GM18861 (cell line): ENCODE measurements around the gene EFCAB13.

Experiments used
- ATAC-seq: cut with Tn5 transposase; IDR thresholded peaks from one replicate; pipeline ENCODE4 v1.9.1; 2021; ENCODE audit not compliant: unreplicated experiment

Gene EFCAB13

DNA sequence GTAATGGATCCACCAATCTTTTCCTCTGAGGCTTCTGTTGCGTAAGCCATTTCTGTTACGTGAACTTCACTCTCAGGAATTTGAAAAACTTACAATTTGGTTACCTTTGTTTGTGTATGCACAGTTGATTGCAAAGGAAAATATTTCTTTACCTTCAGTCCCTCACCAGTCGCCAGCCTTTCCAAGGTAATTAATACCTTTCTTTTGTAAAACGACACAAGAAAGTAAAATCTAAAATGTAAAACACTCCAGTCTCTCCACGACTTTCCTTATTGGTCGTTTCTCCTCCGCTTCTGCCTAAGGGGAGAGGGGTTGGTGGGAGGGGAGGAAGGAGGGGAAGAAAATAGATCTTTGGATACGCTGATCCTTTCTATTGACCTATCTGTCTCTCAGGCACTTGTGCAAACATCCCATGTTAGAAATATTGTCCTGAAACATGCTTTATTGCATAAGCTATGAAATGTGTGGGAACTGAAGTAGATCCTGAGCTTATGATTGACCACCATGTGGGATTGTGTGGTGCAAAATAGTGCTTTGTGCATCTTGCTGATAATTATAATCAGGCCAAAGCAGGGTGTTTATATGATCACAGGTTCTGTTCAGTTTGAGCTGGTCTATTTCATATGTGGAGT, 32.4 kb upstream of the EFCAB13 start:
- ATAC-seq = no peak

DNA sequence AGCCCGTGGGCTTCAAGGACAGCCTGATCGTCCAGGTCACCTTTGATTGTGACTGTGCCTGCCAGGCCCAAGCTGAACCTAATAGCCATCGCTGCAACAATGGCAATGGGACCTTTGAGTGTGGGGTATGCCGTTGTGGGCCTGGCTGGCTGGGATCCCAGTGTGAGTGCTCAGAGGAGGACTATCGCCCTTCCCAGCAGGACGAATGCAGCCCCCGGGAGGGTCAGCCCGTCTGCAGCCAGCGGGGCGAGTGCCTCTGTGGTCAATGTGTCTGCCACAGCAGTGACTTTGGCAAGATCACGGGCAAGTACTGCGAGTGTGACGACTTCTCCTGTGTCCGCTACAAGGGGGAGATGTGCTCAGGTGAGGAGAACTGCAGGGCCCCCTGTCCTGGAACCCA, 31.5 kb upstream of the EFCAB13 start:
- no peak for ATAC-seq

DNA sequence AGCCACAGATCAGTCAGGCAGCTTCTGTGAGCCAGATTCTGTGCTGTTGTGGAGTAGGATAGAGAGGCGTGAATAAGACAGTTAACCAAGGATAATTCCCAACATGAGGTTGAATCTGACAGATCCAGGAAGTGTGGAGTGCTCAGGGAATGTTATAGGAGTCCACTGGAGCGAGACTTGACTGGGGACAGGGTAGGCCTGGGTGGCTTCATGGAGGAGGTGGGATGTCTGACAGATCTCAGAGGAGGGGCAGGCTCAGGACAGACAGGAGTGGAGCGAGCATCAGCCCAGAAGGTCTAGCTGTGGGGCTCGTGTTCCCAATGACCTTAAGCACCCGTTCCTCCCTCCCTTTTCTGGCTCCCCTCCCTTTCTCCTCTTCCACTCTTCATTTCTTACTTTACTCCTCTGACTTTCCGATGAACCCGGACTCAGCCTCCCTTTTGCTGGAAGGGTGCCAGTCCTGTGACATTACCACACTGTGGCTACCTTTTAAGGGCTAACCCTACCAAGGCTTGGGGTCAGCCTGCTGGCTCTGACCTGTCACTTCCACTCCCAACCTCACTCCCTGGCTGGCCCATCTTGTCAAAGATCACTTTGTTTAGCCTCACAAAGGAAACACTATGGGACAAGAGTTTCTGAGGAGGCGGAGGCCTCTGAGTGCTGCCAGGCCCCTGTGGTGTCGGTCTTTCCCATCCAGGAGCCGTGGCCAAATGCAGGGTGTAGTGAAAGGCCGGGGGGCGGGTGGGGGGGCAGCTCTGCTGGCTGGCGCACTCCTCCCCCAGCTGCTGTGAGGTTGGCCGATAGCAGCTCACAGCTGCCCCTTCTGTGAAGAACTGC, 28.5 kb upstream of the EFCAB13 start:
- ATAC-seq = no peak

DNA sequence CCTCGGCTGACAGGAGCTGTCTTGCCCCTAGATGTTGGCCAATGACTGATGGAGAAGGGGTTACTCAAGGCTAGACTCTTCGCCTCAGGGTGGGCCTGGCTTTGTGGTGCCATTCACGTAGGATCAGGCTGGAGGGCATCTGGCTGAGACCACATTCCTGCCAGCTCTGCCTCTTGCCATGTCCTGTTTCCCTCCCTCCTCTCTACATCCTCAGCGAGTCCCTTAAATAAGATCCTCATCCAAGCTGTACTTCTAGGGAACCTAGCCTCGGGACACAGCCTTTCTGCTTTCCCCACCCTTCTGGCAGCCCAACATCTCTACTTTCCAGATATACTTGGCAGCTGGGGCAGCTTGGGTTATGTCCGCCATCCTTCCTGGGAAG, 27.9 kb upstream of the EFCAB13 start:
- no peak for ATAC-seq

DNA sequence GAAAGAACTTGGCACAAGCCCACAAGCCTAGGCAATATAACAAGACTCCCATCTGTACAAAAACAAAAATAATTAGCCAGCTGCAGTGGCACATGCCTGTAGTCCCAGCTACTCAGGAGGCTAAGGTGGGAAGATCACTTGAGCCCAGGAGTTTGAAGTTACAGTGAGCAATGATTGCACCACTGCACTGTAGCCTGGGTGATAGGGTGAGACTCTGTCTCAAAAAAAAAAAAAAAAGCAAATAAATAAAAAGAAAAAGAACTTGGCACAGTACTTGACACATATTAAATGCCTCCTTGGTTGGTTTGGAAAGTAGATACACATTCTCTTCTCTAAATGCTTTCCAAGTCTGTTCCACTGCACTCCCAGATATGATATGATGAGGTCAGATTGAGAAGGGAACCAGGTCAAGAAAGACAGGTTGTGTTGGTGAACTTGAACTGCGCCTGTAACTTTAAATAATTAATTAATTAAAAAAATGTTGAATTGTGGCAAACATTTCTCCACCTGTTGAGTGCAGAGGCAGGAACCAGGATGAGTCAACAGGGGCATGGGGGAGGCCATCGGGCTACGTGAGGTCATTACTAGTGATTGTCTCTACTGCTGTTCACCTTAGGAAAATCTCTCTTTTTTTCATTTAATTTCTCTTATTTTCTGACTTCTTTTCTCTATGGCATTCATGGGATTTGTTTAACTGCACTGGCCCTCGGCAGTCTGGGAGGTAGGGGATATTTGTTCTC, 25.9 kb upstream of the EFCAB13 start:
- ATAC-seq = no peak

DNA sequence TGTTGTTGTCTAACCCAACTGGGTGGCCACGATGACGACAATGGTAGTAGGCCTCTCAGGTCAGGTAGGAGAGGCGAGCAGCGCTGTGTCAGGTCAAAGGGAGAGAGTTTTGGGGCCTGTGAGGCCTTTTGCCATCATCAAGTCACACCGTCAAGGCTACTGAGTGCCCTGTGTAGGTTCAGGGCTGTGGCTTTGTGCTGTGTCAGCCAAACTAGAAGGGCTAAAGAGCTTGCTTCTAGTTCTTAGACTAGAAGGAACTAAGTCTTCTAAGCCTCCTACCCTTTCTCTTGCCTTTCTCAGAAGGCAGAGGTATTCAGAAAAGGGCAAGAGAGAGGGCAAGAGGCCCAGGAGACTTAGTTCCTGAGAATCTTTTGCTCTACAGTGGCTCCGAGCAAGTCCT, 25.0 kb upstream of the EFCAB13 start:
- no peak for ATAC-seq

DNA sequence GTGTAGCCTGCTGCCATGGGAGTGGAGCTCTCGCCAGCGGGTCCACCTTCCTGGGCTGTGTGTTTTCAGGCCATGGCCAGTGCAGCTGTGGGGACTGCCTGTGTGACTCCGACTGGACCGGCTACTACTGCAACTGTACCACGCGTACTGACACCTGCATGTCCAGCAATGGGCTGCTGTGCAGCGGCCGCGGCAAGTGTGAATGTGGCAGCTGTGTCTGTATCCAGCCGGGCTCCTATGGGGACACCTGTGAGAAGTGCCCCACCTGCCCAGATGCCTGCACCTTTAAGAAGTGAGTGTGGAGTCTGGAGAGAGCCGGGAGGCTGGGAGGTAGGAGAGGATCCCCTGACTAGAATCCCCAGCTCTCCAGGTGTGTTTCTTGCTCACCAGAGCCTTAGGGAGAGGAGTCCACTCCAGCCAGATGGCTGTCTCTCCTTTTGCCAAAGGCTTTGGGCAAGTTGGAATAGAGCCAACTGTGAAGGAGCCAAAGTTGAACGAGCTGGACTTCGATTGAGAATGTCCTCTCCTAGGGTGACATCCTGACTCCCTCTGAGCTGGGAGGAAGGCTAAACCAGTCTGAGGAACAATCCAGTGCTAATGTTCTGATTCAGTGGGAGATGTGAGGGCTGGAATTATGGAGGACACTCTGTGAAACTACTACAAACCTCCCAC, 24.4 kb upstream of the EFCAB13 start:
- ATAC-seq = no peak

DNA sequence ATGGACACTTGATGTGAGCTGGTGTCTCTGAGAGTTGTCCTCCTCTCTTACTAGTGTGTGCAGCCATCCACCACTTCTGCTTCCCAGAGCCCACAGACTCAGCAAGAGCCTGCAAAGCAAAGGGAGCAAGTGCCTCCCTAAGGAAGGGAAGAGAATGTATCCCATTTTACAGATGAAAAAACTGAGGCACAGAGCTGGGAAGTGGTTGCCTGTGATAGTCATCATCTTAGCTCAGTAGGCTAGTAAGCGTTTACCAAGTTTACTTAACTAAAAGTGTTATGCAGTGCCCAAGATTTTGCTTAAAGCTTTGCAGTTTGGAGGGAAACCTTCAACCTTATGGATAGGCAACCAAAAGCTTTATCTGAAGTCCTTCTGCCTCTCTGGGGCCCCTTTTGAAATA, 23.0 kb upstream of the EFCAB13 start:
- no peak for ATAC-seq

DNA sequence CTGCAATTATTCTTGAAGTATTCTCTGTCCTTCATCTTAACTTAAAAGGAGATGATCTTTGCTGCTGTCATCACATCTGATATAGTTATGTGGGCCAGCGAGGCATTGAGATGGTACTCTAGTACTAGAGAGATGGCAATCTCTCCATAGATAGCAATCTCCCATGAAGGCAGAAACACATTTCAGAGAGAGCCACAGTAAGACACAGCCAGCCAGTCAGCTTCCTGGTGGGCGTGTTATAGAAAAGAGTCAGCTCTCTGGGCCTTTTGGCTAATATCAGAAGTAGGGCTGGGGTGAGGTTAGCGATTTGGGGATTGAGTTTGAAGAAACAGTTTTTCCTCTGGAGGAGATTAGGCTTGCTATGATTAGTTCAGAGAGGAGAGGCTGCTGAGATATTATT, 22.6 kb upstream of the EFCAB13 start:
- no peak for ATAC-seq

DNA sequence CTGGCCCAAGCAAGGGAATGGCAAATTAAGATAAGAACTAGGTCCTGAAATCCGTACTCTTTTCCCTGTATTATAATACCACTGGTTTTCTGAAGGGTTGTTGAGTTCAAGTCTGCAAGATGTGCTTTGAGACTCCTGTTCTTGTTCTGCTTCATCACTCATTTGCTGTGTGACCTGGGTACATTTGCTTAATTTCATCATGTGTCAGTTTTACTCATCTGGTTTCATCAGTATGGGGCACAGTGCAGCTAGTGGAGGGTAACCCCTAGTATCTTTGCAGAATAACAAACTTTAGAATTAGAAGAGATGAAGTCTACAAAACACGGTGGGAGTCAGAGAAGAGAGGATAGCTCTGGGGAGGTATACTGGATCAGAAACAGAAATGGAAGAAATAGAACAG, 21.9 kb upstream of the EFCAB13 start:
- no peak for ATAC-seq

DNA sequence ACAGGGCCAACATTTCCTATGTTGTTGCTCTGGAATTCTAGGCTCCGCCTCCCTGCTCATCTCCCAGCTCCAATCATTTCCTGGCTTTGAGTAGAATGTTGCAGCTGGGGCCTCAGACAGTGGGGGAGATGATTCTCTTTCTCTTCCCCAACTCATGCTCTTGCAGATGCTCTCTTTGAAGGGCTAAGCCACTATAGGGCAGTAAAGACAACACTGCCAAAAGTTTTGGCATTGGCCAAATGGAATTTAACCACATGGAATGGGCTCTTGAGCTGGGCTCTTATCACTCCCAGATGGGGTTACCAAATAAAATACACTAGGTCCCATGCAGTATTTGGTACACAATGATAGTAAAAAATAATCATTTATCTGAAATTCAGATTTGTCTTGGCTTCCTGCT, 19.6 kb upstream of the EFCAB13 start:
- ATAC-seq = no peak

DNA sequence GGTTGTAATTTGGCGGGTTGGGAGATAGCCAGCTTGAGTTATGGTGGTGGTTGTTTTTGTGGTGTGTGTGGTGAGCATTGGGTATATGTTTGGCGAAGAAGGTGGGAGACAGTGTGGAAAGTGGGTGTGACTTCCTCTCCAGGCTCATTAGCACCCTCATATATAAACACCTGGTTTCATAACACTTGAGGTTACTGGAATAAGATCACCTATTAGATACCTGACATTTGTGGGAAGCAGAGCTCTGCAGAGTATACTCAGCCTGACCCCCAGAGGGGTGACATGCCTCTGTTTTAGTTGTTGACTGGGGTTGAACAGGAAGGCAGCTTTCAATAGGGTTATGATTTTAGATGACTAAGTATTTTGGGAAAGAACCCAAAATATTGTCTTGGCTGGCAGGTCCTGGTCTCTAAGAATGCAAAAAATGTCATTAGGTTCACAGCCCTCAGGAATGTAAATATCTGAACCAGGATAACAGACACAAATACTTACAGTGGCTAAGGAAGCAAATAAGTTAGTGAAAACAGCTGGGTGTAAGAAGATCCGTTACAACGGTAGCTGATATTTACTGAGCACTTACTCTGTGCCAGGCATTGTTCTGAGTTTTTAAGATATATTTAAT, 18.3 kb upstream of the EFCAB13 start:
- no peak for ATAC-seq

DNA sequence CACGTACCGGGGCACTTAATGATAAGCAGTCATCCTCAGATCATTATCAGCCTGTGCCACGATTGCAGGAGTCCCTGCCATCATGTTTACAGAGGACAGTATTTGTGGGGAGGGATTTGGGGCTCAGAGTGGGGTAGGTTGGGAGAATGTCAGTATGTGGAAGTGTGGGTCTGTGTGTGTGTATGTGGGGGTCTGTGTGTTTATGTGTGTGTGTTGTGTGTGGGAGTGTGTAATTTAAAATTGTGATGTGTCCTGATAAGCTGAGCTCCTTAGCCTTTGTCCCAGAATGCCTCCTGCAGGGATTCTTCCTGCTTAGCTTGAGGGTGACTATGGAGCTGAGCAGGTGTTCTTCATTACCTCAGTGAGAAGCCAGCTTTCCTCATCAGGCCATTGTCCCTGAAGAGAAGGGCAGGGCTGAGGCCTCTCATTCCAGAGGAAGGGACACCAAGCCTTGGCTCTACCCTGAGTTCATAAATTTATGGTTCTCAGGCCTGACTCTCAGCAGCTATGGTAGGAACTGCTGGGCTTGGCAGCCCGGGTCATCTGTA, 13.5 kb upstream of the EFCAB13 start:
- ATAC-seq = no peak

DNA sequence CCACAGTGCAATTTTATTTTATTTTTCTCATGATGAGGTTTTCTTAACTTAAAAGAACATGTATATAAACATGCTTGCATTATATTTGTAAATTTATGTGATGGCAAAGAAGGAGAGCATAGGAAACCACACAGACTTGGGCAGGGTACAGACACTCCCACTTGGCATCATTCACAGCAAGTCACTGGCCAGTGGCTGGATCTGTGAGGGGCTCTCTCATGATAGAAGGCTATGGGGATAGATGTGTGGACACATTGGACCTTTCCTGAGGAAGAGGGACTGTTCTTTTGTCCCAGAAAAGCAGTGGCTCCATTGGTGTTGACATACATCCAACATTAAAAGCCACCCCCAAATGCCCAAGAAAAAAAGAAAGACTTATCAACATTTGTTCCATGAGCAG, 12.3 kb upstream of the EFCAB13 start:
- ATAC-seq = no peak

DNA sequence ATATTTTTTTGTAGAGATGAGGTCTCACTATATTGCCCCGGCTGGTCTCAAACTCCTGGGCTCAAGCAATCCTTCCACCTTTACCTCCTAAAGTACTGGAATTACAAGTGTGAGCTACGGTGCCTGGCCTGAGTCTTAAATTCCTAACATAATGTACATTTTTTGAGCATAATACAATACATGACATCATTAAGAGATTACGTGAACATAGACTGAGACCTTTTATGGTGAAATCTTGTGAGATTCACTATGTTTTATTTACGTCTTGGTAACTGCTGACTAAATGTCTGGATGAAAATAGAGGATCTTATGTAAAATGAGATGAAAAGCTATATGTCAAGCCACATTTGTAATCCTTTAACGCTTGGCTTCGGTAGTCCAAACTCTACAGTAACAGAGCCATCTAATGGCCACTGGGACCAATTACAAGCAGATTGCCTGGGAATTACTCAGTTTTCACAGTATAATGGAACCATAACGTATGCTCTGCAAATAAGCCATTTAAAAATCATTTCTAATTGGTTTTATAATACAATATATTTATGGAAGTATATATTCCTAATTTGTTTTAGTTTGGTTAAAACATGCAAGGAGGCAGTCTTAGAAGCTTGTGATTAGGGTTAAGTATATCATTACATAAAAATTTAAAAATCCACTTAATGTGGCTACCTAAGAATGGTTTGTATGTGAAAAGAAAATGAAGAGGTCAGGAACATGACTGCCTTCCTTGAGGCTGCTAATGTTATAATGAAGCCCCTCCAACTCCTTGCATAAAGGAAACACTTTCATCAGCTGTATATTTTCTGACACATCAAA, 8.1 kb upstream of the EFCAB13 start:
- ATAC-seq = no peak

DNA sequence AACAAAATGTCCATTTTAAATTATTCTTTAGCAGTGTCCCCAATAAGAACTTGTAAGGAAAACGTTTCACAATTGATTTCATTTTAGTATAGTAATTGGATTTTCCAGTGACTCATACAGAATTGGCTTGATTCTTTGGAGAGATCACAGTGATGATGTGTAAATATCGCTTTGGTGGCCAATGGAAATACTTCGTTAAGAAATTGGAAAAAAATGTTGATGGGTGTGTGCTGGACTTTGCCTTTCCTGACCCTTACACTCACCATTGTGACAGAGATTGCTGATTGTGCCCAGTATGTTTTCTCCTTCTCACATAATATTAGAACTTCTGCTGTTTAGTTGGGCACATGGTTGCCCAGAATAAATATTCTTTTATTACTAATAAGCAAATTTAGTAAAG, 7.4 kb upstream of the EFCAB13 start:
- no peak for ATAC-seq

DNA sequence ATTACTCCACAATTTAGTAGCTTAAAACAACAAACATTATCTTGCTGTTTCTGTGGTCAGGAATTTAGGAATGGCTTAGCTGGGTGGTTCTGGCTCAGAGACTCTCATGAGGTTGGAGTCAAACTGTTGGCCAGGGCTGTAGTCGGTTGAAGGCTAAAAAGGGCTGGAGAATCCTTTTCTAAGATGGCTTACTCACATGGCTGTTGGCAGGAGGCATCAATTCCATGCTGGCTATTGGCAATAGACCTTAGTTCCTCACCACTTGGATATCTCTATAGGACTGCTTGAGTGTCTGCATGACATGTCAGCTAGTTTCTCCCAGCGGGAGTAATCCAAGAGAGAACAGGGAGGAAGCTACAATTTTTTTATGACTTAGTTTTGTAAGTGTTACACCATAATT, 6.6 kb upstream of the EFCAB13 start:
- no peak for ATAC-seq

DNA sequence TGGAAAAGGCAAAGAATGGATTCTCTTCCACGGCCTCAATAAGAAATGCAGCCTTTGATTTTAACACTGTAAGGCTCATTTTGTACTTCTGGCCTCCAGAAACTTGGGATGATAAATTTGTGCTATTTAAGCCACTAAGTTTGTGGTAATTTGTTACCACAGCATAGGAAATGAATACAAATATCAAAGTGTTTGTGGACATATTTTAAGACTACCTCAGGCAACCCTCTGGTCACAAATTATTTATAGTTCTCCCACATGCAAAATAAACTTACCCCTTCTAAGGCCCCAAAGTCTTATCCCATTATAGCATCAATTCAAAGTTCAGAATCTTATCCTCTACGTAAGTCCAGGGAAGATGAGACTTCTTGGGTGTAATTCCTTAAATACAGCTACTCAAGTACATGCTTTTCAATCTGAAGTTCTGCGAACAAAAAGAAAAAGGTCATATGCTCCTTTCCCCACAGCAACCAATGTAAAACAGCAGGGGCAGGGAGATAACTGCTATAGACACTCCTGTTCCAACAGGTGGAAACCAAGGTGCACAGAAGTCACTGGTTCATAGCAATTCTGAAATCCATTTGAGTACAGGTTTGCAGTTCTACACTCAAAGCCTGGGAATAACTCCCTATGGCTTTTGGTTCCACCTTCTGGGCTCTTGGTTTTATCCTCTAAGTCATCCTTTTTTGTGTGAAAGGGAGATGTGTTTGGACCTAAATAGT, 5.4 kb upstream of the EFCAB13 start:
- no peak for ATAC-seq

DNA sequence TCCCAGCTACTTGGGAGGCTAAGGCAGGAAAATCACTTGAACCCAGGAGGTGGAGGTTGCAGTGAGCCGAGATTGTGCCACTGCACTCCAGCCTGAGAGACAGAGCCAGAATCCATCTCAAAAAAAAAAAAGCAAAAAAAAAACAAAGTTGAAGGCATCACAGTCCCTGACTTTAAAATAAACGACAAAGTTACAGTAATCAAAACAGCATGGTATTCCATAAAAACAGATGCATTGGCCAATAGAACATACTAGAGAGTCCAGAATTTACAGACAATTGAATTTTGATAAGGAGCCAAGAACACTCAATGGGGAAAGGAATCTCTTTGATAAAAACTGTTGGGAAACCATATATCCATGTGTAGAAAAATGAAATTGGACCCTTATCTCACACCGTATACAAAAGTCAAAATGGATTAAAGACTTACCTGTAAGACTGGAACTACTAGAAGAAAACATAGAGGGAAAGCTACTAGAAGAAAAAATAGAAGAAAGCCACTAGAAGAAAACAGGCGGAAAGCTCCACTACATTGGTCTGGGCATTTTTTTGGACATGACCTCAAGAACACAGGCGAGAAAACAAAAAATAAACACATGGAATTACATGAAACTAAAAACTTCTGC, 2.8 kb upstream of the EFCAB13 start:
- ATAC-seq = no peak
